Measurements from ENCODE around the gene AQR.

The AQR gene

DNA sequence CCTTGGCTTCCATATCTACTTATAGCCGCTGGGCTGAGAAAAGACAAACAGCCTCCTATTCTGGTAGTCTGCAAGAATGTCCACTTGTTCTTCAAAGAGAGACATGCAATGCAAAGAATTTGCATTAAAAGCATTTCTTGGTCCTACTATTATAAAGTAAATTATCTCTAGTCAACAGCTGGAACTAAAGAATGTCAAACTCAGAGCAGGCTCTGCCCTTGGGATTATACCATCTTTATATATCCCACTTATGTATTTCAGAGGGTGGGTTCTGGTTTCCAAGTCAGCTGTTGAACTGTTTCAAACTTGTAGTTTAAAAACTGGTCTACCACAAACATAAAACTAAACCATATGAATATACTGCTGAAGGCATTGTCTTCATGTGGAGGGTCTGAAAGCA, 167.2 kb downstream of the AQR start:
- no peak for TF ChIP-seq EZH2phosphoT487 (IDR thresholded peaks at IDR 0.05; ENCODE audit: borderline replicate concordance)
- TF ChIP-seq, protein P1, sequence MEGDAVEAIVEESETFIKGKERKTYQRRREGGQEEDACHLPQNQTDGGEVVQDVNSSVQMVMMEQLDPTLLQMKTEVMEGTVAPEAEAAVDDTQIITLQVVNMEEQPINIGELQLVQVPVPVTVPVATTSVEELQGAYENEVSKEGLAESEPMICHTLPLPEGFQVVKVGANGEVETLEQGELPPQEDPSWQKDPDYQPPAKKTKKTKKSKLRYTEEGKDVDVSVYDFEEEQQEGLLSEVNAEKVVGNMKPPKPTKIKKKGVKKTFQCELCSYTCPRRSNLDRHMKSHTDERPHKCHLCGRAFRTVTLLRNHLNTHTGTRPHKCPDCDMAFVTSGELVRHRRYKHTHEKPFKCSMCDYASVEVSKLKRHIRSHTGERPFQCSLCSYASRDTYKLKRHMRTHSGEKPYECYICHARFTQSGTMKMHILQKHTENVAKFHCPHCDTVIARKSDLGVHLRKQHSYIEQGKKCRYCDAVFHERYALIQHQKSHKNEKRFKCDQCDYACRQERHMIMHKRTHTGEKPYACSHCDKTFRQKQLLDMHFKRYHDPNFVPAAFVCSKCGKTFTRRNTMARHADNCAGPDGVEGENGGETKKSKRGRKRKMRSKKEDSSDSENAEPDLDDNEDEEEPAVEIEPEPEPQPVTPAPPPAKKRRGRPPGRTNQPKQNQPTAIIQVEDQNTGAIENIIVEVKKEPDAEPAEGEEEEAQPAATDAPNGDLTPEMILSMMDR (conservative IDR thresholded peaks at IDR 0.05; ENCODE audit: low read length), result no peak
- Histone ChIP-seq H3K9ac (ENCODE audit: low read depth, low read length, poor library complexity, severe bottlenecking) (no peak overlapping the region), H3K4me1 (ENCODE audit: insufficient read depth, low read length, poor library complexity, severe bottlenecking) (no peaks in the 10 kb centered on the region), H3K4me2 (ENCODE audit: low read depth, low read length, poor library complexity, severe bottlenecking) (no peak overlapping the region), H3K9me3 (ENCODE audit: insufficient read depth, low read depth, low read length) (no peaks in the 10 kb centered on the region), H3K79me2 (ENCODE audit: insufficient read depth, low read length) (no peaks in the 10 kb centered on the region), H3K36me3 (ENCODE audit: insufficient read depth, low read length) (no peaks in the 10 kb centered on the region), H4K20me1 (ENCODE audit: insufficient read depth, low read length, poor library complexity, severe bottlenecking) (no peaks in the 10 kb centered on the region), H3F3A (ENCODE audit: low read depth) (no peaks in the 10 kb centered on the region), H2AFZ (ENCODE audit: low read length) (no peak overlapping the region), H3K4me3 (ENCODE audit: low read length, poor library complexity, severe bottlenecking) (no peak overlapping the region), H3K9me2 (replicated peaks; ENCODE audit: low read depth, low read length) (no peaks in the 10 kb centered on the region), H3K27me3 (ENCODE audit: insufficient read depth, low read length, poor library complexity, severe bottlenecking) (no peaks in the 10 kb centered on the region)

Data from Loucy (cell line).